ENCODE measurements around the gene CPSF4L.

- TF ChIP-seq CTCF (conservative IDR thresholded peaks at IDR 0.05 in 1 of 2, IDR thresholded peaks at IDR 0.05 in 1 of 2; ENCODE audit: extremely low read depth in 1 of 2, insufficient read depth in 1 of 2, low read depth in 1 of 2, low read length in 2 of 2) (no peak), EZH2 (IDR thresholded peaks at IDR 0.05; ENCODE audit: borderline replicate concordance, low read length) (no peak)
These were observed 12.0 kb downstream of the CPSF4L start for GRCh38 chr17:73249700-73250099.

Data from mammary epithelial cell (primary cell).